Limb (tissue), 2 donors: ENCODE data around the gene KRTAP12-2.
"Not testable (repeated sequence)": the region's sequence is repeated elsewhere in the genome, so short reads cannot be mapped to it uniquely, and the experiment has no call there.

Experiments used
- DNase-seq, 2 donors: peaks; one replicate each; pipeline ENCODE4 v3.0.0-alpha.2; 2016; ENCODE audit errors: extremely low spot score in 2 of 2

KRTAP12-2 gene

DNA sequence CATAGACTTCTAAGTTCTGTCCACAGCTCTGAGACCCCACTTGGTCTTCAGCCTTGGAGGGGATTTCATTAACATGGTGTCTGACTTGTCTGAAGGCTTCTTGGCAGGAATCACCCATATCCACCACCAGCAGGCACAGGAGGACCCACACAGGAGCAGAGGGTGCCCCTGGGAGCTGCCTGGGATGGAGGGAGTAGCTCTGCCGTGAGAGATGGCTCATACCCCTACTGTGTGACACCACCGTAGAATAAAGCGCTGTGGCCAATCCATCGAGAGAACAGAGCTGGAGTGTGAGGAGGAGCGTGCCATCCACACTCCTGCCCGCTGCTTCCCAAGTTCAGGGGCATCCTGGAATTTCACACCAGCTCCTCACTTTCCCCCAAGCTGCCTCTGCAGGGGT, 18.3 kb upstream of the KRTAP12-2 start:
- not testable (repeated sequence) for DNase-seq

- no peak for DNase-seq
These were observed 17.8 kb upstream of the KRTAP12-2 start for GRCh38 chr21:44684483-44684882.

- no peak for DNase-seq
These were observed 17.4 kb upstream of the KRTAP12-2 start for GRCh38 chr21:44684077-44684476.

DNA sequence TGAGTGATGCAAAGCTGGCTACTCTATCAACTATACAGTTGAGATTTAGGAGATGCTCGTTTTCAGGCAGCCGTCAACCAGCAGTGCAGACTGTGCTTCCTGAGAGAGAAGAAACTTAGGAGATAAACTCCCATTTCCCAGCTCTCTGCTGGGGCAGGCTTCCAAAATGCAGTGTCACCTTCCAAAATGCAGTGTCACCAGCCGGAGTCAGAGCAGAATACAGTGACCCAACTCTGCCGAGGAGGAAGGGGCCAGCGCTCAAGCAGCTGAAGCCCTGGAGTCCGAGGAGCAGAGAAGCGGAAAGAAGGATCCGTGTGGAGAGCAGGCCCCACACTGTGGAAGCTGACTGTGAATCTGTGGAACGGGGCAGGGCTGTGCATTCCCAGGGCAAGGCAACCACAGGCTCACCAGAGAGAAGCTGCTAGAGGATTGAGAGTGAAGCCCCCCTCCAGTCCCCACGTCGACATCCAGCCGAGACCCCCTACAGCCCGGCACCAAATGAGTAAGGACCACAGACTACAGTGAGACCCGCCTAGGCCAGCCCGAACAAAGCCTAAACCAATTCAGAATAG, 15.9 kb upstream of the KRTAP12-2 start:
- no peak for DNase-seq

GRCh38 chr21:44681861-44682579, 15.3 kb upstream of the KRTAP12-2 start, which contains the start of gene KRTAP12-1:
Gene KRTAP12-1 (minus strand): TSS chr21:44682163. CDS start chr21:44682123, 40 bp downstream.
- DNase-seq, result no peak

- DNase-seq, result no peak
These were observed 14.4 kb upstream of the KRTAP12-2 start for GRCh38 chr21:44681152-44681551.

GRCh38 chr21:44677881-44678280, 11.2 kb upstream of the KRTAP12-2 start:
- no peak for DNase-seq

- no peak for DNase-seq
These were observed 5.2 kb upstream of the KRTAP12-2 start for GRCh38 chr21:44671911-44672310.

DNA sequence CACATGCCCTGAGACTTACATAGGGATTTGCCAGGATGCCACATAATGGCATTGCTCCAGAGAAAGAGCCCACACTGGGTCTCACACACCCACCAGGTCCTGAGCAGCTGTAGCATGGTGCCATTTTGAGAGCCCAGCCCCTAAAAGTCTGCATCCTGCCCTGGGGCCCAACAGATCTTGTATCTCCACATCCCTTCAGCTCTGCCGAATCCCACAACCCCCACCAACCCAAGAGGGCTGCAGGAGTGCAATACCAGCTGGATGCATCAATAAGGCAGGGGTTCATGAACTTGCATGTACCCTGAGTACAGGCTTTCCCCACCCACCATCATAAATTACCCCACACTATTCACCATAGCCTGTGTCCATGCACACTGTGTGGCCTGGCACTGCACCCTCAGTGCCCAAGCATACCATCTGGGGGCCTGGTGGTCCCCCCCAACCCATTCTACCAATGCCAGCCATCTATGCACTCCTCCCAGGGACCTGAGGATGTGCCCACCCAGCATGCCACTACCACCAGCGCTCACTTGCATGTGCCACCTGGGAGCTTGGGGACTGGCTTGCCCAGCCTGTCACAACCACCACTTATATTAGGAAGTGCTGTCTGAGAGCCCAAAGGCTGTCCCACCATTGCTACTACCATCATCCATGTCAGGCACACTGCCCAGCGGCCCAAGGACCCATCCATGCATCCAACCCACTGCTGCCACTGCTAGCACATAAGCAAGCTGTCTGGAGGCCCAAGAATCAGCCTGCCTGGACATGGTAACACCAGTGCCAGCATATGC, 4.1 kb upstream of the KRTAP12-2 start:
- DNase-seq, result no peak

DNA sequence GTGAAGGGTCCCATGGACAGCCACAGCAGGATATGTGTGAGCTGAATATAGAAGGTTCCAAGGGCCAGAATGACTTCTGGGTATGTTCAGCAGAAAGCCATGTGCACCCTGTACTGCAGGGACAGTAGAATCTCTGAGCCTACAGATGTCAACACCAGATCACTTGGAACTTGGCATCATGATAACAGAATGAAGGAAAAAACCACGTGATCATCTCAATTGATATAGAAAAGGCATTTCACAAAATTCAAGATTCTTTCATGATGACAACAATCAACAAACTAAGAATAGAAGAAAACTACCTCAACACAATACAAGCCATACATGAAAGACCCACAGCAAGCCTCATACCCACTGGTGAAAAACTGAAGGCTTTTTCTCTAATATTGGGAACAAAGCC, 885 bp upstream of the KRTAP12-2 start:
- DNase-seq, result no peak

- DNase-seq, result no peak
These were observed 2.0 kb downstream of the KRTAP12-2 start for GRCh38 chr21:44664691-44665090.

GRCh38 chr21:44661567-44661966, 5.2 kb downstream of the KRTAP12-2 start:
- DNase-seq, result not testable (repeated sequence)

- no peak for DNase-seq
These were observed 7.7 kb downstream of the KRTAP12-2 start for GRCh38 chr21:44658913-44659595.

DNA sequence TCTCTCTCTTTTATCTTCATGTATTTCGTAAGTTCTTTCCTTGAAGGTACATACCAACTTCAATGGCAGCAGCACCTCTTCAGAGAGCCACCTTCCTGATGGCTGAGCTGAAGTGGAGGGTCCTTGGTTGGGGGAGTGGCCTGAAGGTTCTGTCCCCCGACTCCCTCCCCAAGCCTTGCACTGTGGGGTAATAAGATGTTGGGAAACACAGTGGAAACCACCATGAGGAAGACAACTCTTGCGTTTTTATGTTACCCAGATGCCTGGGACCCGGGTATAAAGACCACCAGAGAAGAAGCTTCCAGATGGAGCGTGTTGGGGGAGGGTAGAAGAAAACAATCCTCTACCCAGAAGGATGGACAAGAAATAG, 8.2 kb downstream of the KRTAP12-2 start:
- DNase-seq, result no peak

DNA sequence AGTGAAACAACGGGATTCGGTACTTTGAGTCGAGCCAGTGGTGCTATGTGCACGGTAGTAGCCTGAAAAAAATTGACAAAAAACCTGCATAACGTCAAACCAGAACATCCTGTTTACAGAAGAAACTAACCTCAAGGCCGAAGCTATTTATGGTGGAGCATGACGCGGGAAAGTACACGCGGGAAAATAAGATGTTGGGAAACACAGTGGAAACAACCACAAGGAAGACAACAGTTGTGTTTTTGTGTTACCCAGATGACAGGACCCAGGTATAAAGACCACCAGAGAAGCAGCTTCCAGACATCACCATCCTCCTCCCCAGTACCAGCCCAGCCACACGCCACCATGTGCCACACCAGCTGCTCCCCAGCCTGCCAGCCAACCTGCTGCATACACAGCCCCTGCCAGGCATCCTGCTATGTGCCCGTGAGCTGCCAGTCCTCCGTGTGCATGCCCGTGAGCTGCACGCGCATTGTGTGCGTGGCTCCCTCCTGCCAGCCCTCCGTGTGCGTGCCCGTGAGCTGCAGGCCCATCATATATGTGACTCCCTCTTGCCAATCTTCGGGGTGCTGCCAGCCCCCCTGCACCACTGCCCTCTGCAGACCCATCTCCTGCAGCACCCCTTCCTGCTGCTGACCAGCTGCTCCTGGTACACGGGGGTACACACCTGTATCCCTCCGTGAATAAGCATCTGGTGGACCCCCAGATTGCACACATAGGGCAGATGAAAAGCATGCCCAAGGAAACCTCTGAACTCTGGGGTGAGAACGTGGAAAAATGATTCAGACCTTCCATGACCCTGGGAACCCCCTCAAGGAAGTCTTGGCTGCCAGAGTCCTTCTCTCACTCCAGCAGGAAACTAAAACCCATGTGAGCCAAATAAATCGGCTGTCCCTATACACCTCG, 8.8 kb downstream of the KRTAP12-2 start, which contains the start of gene KRTAP12-3:
KRTAP12-3 (plus strand) TSS at position 298 of the 906 bp plus-strand sequence; CDS start at position 346, 48 bp downstream.
- DNase-seq, result no peak

DNA sequence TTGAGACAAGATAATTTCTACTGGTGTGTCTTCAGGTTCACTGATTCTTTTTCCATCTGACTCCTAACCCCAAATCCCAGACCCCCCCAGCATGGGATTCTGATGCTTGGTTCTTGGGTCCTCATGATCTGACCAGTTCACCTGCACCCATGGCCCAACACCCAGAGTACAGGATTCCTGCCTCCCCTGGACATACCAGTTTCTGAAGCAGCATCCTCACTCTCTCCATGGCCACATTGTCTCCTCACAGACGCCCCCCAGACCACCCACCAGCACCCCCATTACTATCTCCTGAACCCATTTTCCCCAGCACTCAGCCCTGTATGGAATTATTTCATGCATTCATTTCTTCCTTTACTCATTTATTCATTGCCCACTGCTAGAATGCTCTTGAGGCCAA, 9.9 kb downstream of the KRTAP12-2 start:
- no peak for DNase-seq

DNA sequence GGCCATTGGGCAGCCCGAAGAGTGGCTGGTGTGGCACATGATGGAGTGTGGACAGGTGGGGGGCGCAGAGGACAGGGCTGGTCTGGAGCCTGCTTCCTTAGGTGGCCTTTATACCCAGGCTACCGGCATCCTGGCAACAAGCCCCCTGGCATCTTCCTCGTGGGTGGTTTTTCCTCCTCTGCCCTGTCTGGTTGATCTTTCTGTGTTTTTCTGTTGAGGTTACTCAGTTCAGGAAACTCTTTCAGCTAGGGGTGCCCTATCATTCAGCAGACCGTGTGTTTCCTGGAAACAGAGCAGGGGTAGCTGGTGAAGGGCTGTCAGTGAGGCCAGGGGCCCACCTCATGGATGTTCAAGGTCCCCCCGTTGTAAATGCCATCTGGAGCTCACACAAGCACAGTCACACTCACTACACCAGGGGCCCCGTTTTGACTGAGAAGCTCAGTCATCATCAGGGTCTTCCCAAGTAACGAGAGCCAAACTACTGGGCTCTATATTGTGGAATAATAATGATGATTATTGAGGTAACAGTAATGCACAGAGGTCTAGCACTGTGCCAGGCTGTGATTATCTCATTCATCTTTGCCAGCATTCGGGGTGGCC, 12.1 kb downstream of the KRTAP12-2 start, which contains the start of gene KRTAP12-4:
KRTAP12-4 (minus strand) TSS at position 84 of the 600 bp plus-strand sequence; CDS start at position 39, 45 bp downstream.
- no peak for DNase-seq

GRCh38 chr21:44653656-44654575, 12.8 kb downstream of the KRTAP12-2 start:
- no peak for DNase-seq

GRCh38 chr21:44653123-44653522, 13.6 kb downstream of the KRTAP12-2 start:
- DNase-seq, result no peak
